NCI-H69 (cell line): ENCODE measurements around the gene MYO15A.

Experiments
- DNase-seq: peaks from one replicate; lab custom pipeline; 2025; lab: John Stamatoyannopoulos, UW

The MYO15A gene

DNA sequence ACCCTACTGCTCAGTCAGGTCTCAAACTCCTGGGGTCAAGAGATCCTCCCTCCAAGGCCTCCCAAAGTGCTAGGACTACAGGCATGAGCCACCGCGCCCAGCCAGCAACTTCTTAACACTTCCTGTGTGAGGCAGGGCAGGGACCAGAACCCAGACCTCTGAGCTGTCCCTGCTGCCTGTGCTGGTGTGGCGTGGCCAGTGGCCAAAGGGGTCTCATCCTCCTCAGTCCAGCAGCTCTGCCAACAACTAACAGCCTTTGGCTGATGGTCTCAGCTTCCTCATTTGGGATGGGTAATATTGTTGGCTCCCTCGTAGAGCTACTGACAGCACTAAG is 115.5 kb downstream of the MYO15A start:
- no peak for DNase-seq

DNA sequence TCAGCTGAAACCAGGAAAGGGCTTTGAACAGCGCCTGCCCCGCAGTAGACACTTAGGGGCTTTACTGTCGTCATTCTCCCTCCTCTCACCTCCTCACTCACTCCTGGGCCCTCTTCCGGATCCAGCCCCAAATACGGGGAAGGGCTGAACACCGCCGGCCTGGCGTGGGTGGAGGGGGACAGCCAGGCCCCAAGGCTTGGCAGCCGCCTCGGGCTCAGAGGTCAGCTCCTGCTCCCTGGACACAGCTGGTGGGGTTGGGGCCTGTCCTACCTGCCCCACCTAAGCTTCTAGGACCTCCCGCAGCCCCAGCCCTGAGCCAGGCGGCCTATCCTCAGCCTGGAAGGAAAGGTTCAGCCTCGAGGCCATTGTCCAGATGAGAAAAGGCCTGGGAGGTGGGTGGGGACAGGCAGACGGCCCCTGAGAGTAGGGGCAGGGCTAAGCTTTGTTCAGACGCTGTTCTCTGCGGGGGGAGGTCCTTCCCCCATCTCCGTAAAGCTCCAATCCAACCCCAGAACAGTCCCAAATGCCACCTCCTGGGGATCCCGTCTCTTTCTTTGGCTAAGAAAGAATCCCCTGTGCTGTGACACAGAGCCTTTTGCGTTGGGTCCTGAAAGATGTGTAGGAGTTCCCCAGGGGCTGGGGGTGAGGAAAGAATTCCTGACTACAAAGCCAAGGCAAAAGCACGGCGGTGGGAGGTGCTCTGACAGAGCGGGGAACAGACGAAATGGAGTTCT is 116.0 kb downstream of the MYO15A start:
- DNase-seq = no peak

- peak; percentile 94 for DNase-seq
These were observed 116.6 kb downstream of the MYO15A start, which contains the start of gene LLGL1 for GRCh38 chr17:18225121-18225641. Gene LLGL1 (plus strand): TSS chr17:18225635. CDS start chr17:18225683, 48 bp downstream.

GRCh38 chr17:18225642-18226283 is 117.2 kb downstream of the MYO15A start:
- no peak for DNase-seq

DNA sequence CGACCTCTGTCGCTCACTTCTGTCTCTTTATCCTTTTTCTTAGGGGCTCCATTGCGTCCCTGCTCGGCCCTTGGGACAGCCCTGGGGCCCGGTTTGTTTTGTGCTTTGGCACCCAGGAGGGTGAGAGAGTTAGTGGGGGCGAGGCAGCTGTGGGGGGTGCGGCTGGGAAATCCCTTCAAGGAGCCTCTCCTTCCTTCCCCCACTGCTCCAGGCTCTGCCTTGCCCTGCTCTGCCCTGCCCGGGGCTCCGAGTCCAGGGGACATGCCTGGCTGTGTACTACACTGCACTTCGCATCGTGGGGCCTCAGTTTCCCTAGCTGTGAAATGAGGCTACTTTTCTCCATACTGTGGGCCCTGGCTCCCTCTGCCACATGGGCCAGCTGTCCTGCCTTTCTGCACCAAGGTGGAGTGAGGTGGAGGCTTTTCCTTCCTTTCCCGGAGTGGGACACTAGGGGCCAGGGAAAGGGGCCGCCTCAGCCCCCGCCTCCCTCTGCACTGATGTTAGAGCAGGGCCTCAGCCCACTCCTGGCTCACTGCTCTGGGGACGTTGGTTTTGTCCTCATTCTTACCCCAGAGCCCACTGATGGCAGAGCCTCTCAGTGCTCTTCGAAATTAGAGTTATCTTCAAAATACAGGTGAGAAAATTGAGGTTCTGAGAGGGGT is 117.9 kb downstream of the MYO15A start:
- DNase-seq = no peak

DNA sequence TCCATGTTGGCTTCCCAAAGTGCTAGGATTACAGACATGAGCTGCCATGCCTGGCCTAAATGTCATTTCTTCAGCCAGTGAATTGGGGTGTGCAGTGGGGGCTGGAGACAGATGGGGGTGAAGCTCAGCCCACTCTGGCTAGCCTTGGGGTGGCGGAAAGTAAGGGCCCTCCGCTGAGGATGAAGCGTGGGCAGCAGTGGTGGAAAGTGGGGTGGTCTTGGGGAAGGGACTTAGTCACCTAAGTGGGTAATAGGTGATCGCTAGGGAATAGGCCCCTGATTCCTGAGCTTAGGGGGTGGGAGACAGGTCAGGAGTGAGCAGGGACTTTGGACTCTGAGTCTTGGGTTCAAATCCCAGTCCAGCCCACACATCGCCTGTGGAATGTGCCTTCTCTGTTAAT is 119.1 kb downstream of the MYO15A start:
- no peak for DNase-seq

- DNase-seq = no peak
These were observed 119.7 kb downstream of the MYO15A start for GRCh38 chr17:18228176-18228682.

- DNase-seq = no peak
These were observed 120.7 kb downstream of the MYO15A start for GRCh38 chr17:18229254-18229653.
